MCF 10A (cell line): ENCODE results near the gene GPR84. TPM values are rescaled to one million over a fixed set of nuclear protein-coding genes. Genes with fewer than 3 reads are reported as not detected.
A peak's percentile ranks its signal among the peaks of the same experiment; 100 is the strongest.
"Not testable (repeated sequence)": the region's sequence is repeated elsewhere in the genome, so short reads cannot be mapped to it uniquely, and the experiment has no call there.

Experiments
- BruUV-seq: library from RNA; stranded (reverse); fragments of 400-500 nt; replicated peaks from 2 replicates; lab custom pipeline; 2021; lab: Mats Ljungman, UMichigan
- CTCF ChIA-PET: fragments of 300-600 bp; sonication (Branson Sonifier 250); formaldehyde crosslinking; extraction: SDS; loops from one replicate; lab custom pipeline; 2021; ENCODE audit warnings: antibody characterized with exemption, inconsistent platforms; lab: Yijun Ruan, JAX
- POLR2A ChIA-PET: fragments of 300-600, 350-650 bp; sonication (Branson Sonifier 250); formaldehyde crosslinking; extraction: SDS; loops from one replicate; lab custom pipeline; 2020; ENCODE audit warnings: antibody characterized with exemption, inconsistent platforms; lab: Yijun Ruan, JAX
- DNase-seq: peaks from one replicate; pipeline ENCODE4 v3.0.0-alpha.2; 2018; ENCODE audit not compliant: unreplicated experiment
- H3K27ac Mint-ChIP-seq: one replicate; pipeline ENCODE4 v1.8.0; 2022; ENCODE audit warnings: mild to moderate bottlenecking, low read depth, mixed read lengths; ENCODE audit not compliant: unreplicated experiment
- H3K27me3 Mint-ChIP-seq: one replicate; pipeline ENCODE4 v1.8.0; 2022; ENCODE audit warnings: mixed read lengths; ENCODE audit not compliant: insufficient read depth, unreplicated experiment
- H3K36me3 Mint-ChIP-seq: one replicate; pipeline ENCODE4 v1.8.0; 2022; ENCODE audit warnings: mild to moderate bottlenecking, moderate library complexity, mixed read lengths; ENCODE audit not compliant: insufficient read depth, unreplicated experiment
- H3K4me1 Mint-ChIP-seq: one replicate; pipeline ENCODE4 v1.8.0; 2022; ENCODE audit warnings: mixed read lengths; ENCODE audit not compliant: insufficient read depth, unreplicated experiment
- H3K4me3 Mint-ChIP-seq: one replicate; pipeline ENCODE4 v1.8.0; 2022; ENCODE audit warnings: mild to moderate bottlenecking, moderate library complexity, mixed read lengths; ENCODE audit not compliant: unreplicated experiment
- H3K9me3 Mint-ChIP-seq: one replicate; pipeline ENCODE4 v1.8.0; 2022; ENCODE audit warnings: mixed read lengths; ENCODE audit not compliant: unreplicated experiment
- intact Hi-C: fragments of 100-400 bp; cut with micrococcal nuclease; formaldehyde crosslinking; loops from 2 replicates; pipeline ENCODE4 v1.14.1; 2022
- total RNA-seq: library from RNA; stranded (reverse); gene quantifications from 2 replicates; pipeline ENCODE4 v1.2.3, GENCODE V29; 2022
- TF ChIP-seq, protein P1 (sequence below): fragments of 200-600 bp; IDR thresholded peaks from one replicate; pipeline ENCODE4 v1.8.0; 2022; ENCODE audit warnings: antibody characterized with exemption, mild to moderate bottlenecking; ENCODE audit not compliant: unreplicated experiment

The GPR84 gene
- total RNA-seq, 1 experiment from 2014 or later = not detected

DNA sequence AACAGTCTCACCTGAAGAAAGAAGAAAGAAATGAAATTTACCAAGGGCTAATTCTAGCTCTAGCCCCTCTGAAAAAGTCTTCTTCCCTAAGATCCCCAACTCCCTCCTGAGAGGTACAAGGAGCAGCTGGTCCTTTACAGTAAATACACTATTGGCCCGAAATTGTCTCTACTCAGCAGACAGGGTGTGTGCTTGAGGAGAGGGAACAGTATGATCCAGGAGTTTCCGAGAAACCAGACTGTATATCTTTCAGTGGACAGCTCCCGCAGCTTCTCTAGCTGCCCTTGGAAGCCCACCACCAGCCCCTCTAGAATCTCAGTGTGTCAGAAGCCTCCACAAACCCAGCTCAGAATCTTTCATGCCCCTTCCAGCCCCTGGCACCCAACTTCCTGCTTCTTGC lies 8.1 kb downstream of the GPR84 start:
- H3K9me3 Mint-ChIP-seq = no peaks in the 10 kb centered on the region
- BruUV-seq = no TSS peak
- no peaks in the 10 kb centered on the region for H3K27me3 Mint-ChIP-seq
- ChIA-PET POLR2A (interaction anchor here (1.2 kb wide), 1 partner anchor 67 kb away, joined by 3 read pairs; no protein-coding TSS in a partner anchor), CTCF (interaction anchor here (0.6 to 6.0 kb wide), 9 partner anchors 15 to 368 kb away, joined by 3 to 40 read pairs (median 5); partner anchors contain the start of gene COPZ1)
- H3K27ac Mint-ChIP-seq = peak overlapping the region; percentile 31
- intact Hi-C loops = no loop called here
- TF ChIP-seq, protein P1, sequence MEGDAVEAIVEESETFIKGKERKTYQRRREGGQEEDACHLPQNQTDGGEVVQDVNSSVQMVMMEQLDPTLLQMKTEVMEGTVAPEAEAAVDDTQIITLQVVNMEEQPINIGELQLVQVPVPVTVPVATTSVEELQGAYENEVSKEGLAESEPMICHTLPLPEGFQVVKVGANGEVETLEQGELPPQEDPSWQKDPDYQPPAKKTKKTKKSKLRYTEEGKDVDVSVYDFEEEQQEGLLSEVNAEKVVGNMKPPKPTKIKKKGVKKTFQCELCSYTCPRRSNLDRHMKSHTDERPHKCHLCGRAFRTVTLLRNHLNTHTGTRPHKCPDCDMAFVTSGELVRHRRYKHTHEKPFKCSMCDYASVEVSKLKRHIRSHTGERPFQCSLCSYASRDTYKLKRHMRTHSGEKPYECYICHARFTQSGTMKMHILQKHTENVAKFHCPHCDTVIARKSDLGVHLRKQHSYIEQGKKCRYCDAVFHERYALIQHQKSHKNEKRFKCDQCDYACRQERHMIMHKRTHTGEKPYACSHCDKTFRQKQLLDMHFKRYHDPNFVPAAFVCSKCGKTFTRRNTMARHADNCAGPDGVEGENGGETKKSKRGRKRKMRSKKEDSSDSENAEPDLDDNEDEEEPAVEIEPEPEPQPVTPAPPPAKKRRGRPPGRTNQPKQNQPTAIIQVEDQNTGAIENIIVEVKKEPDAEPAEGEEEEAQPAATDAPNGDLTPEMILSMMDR = no peak
- H3K36me3 Mint-ChIP-seq = peaks cover 5% of the 10 kb centered on the region
- peaks cover 31% of the 10 kb centered on the region for H3K4me1 Mint-ChIP-seq
- H3K4me3 Mint-ChIP-seq = no peak overlapping the region
- no peak for DNase-seq

- H3K27me3 Mint-ChIP-seq = no peaks in the 10 kb centered on the region
- intact Hi-C loops = no loop called here
- POLR2A ChIA-PET = no interaction called here
- peaks cover 15% of the 10 kb centered on the region for H3K36me3 Mint-ChIP-seq
- H3K4me1 Mint-ChIP-seq = peaks cover 24% of the 10 kb centered on the region
- H3K27ac Mint-ChIP-seq = peak overlapping the region; percentile 46
- no peak for DNase-seq
- H3K4me3 Mint-ChIP-seq = no peak overlapping the region
- CTCF ChIA-PET = interaction anchor here (1.2 to 2.5 kb wide), 3 partner anchors 17 to 62 kb away, joined by 5 to 9 read pairs (median 9); partner anchors contain the start of gene COPZ1
- no peaks in the 10 kb centered on the region for H3K9me3 Mint-ChIP-seq
- TF ChIP-seq, protein P1 = no peak
- no TSS peak for BruUV-seq
Observed at GRCh38 chr12:54355104-54355815, 9.0 kb downstream of the GPR84 start.

DNA sequence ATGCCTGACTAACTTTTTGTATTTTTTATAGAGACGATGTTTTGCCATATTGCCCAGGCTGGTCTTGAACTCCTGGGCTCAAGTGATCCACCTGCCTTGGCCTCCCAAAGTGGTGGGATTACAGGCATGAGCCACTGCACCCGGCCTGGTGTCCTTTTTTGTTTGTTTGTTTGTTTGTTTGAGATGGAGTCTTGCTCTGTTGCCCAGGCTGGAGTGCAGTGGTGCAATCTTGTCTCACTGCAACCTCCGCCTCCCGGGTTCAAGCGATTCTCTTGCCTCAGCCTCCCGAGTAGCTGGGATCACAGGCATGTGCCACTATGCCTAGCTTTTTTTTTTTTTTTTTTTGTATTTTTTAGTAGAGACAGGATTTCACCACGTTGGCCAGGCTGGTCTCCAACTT lies 10.0 kb downstream of the GPR84 start:
- DNase-seq, POLR2A ChIA-PET, BruUV-seq, H3K4me3 Mint-ChIP-seq, H3K27me3 Mint-ChIP-seq, H3K9me3 Mint-ChIP-seq, intact Hi-C loops: not testable (repeated sequence)
- Mint-ChIP-seq H3K27ac (peak overlapping the region; percentile 55), H3K4me1 (peaks cover 24% of the 10 kb centered on the region), H3K36me3 (peaks cover 24% of the 10 kb centered on the region)
- CTCF ChIA-PET = interaction anchor here (0.6 to 1.3 kb wide), 5 partner anchors 10 to 309 kb away, joined by 3 to 4 read pairs (median 4); no protein-coding TSS in a partner anchor

DNA sequence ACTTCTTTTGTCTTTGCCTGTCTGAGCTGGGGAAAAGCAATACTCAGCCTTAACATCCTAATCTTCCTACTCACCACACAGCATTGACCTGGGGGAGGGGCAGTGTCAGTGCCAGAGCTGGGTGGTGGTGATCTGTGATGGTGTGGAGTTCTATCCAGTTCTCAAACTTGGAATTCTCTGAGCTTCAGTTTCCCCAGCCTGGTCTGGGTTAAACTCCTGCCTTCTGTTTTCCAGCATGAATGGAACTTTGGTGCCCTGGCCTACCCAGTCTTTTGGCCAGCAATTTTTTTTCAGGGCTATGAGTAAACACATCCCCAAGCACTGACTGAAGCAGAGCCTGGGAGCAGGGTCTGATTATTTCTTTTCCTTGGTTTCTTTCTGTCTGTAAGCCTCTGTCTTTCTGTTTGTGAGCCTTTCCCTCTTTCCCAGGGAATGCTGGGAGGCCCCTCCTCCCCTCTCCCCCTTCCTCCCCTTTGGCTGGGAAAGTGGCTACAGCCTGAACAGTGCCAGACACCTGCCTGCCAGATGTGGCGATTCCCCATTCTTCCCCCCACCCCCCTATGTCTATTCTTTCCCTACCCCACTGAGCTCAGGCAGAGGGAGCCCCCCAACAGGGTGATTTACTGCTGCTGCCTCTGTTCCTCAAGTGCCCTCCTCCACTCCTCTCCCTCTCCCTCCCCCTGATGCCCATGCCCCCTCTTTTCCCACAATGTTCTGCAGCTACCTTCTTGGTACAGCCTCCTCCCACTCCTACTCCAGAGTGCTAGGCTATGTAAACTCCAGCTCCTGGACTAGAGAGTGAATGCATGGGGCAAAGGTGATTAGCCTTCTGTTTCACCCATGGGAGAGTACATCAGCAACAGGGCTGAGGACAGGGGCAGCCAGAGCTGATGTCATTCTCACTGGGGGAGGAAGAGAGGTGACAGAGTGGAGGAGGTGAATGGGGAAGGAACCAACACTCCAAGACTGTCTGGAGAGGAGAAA lies 11.1 kb downstream of the GPR84 start:
- no TSS peak for BruUV-seq
- H3K27ac Mint-ChIP-seq = peak overlapping the region; percentile 55
- no peak for DNase-seq
- TF ChIP-seq, protein P1 = no peak
- H3K27me3 Mint-ChIP-seq = no peaks in the 10 kb centered on the region
- intact Hi-C loops = no loop called here
- H3K4me3 Mint-ChIP-seq = no peak overlapping the region
- CTCF ChIA-PET = interaction anchor here (0.7 to 2.9 kb wide), 9 partner anchors 9 to 51 kb away, joined by 3 to 12 read pairs (median 4); partner anchors contain the start of gene COPZ1
- H3K36me3 Mint-ChIP-seq = peaks cover 31% of the 10 kb centered on the region
- POLR2A ChIA-PET = interaction anchor here (0.6 to 1.2 kb wide), 5 partner anchors 10 to 1950 kb away, joined by 3 to 7 read pairs (median 4); partner anchors contain the start of genes CBX5 and HNRNPA1
- peaks cover 24% of the 10 kb centered on the region for H3K4me1 Mint-ChIP-seq
- no peaks in the 10 kb centered on the region for H3K9me3 Mint-ChIP-seq
